GM13976 (cell line): ENCODE results near the gene CFAP47.

Experiments
- DNase-seq: peaks from one replicate; pipeline ENCODE4 v3.0.0; 2012; ENCODE audit warnings: low spot score
- CTCF ChIP-seq: IDR thresholded peaks from 2 replicates; pipeline ENCODE4 v1.5.1; 2012; ENCODE audit warnings: borderline replicate concordance, mild to moderate bottlenecking; ENCODE audit not compliant: insufficient read depth; ENCODE audit errors: extremely low read depth, missing control alignments, control extremely low read depth
- in situ Hi-C: fragments of 300-500 bp; cut with MboI; formaldehyde crosslinking; loops from one replicate; pipeline ENCODE4 v1.12.0; 2022; ENCODE audit warnings: low sequenced_read_pairs, mixed read lengths, inconsistent platforms; ENCODE audit not compliant: unreplicated experiment

CFAP47 gene

DNA sequence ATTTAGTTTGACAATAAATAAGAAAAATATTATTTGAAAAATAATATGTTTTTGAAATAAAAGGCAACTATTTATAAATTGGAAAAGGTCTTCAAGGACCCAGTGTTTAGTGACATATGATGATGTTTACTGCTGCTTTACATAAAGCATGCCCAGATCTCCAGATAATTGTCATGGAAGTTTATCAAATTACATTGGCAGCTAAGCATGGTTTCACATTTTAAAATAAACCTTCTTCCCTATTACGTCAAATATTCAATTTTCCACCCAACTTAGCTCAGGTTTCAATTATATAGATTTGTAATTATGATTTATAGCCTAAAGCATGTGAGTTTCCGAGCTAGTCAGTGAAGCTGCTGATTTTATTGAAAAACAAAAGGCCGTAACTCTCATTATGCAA, 417.2 kb downstream of the CFAP47 start:
- in situ Hi-C loops: no loop called here
- no peak for TF ChIP-seq CTCF
- DNase-seq: no peak

- TF ChIP-seq CTCF: no peak
- in situ Hi-C loops: no loop called here
Measured at GRCh38 chrX:36344301-36344700, 424.8 kb downstream of the CFAP47 start.

GRCh38 chrX:36348509-36348908, 429.0 kb downstream of the CFAP47 start:
- TF ChIP-seq CTCF: no peak
- DNase-seq: no peak
- in situ Hi-C loops: no loop called here

More at GRCh38 chrX:36344301-36344700, 424.8 kb downstream of the CFAP47 start:
- no peak for DNase-seq

GRCh38 chrX:36357855-36358254, 438.3 kb downstream of the CFAP47 start:
- no peak for TF ChIP-seq CTCF

GRCh38 chrX:36364262-36364661, 444.7 kb downstream of the CFAP47 start:
- TF ChIP-seq CTCF: no peak
- in situ Hi-C loops: no loop called here
- DNase-seq: no peak

More at GRCh38 chrX:36357855-36358254, 438.3 kb downstream of the CFAP47 start:
- DNase-seq: no peak
- in situ Hi-C loops: no loop called here

GRCh38 chrX:36383495-36383894, 464.0 kb downstream of the CFAP47 start:
- no peak for DNase-seq
- in situ Hi-C loops: no loop called here
- no peak for TF ChIP-seq CTCF

GRCh38 chrX:36388901-36389300, 469.4 kb downstream of the CFAP47 start:
- DNase-seq: no peak
- no peak for TF ChIP-seq CTCF
- in situ Hi-C loops: no loop called here
